Measurements from ENCODE around the gene FIZ1.
"Not testable (repeated sequence)": the region's sequence is repeated elsewhere in the genome, so short reads cannot be mapped to it uniquely, and the experiment has no call there.

Gene FIZ1

DNA sequence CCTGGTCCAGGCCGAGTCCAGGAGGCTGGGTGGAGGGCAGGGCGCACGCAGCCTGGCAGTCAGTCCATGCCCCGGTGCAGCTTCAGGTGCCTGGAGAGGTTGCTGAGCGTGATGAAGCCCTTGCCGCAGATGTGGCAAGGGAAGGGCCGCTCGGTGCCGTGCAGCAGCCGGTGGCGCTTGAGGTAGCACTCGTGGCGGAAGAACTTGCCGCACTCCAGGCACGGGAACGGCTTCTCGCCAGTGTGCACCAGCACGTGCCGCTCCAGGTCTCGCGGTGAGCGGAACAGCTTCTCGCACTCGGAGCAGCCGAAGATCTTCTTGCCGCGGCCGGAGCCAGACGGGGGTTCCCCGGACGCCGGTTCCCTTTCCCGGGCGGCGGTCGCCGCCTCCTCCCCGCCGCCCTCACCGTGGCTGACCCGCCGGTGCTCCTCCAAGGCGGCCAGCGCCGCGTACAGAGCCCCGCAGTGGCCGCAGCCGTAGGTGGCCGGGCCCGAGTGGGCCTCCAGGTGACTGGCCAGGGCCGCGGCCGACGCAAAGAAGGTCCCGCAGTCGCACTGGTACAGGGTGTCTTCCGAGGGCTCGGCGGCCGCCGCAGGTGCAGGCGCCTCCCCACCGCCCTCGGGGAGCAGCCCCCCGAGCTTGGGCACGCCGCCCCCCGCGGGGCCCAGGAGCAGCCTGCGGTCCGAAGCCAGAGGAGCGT lies 6.8 kb downstream of the FIZ1 start:
- DNase-seq = no peak

DNA sequence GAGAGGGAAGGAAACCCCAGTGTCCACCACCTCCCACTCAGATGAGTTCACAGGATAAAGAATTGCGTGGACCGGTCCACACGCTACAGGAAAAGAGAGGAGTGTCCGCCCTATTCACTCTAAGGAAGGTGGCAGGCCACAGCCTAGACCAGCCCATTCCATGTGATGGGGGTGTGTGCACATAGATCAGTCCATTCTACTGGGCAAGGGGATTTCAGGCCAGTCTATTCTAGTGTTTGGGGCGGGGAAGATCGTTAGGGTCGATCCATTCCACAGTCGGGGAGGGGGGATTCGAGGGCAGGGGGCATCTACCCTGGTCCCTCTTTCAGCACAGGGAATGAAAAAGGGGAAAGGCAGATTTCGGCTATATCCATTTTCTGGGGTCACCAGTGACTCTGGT lies 7.8 kb downstream of the FIZ1 start:
- no peak for DNase-seq

DNA sequence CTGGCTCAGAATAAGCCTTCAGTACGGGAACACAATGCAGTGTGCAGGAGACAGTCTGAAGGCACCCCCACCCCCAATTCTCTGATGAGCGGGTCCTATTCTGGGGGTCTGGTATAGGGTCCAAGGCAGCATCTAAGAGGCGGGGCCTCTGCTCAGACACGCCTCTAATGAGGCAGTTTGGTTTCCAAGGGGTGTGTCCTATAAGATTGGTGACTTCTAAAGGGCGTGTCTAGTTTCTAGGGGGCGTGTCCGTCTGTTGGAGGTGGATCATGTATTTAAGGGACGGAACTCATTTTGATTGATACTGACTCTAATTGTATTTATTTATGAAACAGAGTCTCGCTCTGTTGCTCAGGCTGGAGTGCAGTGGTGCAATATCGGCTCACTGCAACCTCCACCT lies 8.7 kb downstream of the FIZ1 start:
- DNase-seq = no peak

DNA sequence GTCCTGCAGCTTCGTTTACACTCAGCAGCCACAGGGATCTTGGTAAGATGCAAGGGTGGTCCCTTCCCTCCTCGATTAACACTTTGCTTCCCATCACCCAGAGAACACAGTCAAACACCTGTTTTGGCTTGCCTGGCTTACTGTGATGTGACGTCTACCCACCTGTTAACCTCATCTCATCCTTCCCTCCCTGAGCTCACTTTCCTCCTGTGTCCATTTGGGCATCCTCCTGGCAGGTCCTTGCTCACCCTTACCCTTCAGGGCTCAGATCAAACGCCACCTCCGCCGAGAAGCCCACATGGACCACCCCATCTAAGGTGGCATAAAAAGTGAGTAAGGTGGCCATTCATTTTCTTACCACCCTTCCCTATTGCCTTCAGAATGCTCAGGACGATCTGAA lies 9.2 kb downstream of the FIZ1 start:
- DNase-seq = no peak

DNA sequence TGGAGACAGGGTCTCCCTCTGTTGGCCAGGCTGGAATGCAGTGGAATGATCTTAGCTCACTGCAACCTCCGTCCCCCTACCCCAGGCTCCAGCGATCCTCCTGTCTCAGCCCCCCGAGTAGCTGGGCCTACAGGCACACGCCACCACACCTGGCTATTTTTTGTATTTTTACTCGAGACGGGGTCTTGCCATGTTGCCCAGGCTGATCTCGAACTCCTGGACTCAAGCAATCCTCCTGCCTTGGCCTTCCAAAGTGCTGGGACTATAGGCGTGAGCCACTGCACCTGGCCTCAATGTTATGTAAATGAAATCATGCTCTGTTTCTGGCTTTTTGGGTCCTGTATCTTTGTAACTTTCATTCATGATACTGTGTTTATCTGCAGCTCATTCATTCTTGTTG lies 10.6 kb downstream of the FIZ1 start:
- DNase-seq = no peak

DNA sequence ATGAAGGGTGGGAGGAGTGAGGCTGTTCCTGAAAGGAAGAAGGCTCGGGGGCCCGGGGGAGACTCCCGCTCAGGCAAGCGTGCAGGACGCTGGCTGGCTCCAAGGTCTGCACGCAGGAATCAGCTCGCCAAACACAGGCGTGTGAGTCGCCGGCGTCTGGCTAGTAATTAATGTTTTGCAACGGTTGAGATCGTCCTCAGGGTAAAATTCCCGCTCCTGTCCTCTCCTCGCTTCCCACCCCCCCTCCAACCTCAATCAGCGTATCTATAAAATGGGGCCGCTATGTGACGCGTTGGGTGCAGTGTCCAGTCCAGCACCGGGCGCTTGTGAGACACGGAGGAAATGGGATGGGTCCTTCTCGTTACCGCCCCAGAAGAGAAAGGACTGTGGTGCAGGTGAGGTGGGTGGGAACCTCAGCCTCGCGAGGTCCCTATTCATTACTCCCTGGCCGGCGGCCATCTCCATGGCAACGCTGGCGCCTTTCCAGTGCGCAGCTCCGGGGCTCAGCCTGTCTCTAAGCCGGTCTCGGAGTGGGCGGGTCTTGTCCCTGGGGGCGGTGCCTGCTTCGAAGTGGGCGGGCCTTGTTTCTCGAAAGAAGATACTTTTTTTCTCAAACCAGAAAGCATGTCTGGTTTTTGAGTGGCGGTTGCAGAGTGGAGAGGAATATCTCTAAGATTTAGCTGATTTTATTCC lies 12.2 kb downstream of the FIZ1 start:
- peak; percentile 96 for DNase-seq

DNA sequence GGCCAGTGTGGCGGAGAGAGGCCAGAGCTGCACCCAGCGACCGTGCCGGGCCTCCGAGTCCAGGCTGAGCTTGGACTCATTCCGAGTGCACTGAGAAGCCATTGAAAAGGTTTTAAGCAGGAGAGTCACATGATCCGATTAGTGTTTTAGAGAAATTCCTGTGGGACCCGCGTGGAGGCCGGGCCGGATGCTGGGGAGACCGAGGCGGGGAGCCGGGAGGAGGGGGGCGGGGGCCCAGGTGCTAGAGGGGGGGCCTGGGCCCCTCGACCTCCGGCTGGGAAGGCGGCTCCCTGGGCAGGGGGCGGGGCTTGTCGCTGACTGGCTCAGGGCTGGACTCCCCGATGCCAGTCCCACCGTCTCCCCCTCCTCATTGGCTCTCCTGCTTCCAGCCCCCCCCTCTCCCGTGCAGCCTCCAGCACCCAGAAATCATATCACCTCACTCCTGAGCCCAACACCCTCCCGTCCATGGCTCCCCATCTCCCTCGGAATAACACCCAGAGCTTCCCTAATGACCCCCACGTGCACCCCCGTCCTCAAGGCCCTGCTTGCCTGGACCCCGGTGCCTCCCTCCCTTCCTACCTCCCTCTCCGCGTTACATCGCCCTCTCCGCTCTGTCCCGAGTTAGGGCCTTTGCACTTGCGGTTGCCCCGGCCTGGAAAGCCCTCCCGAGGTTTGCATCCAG lies 13.5 kb downstream of the FIZ1 start:
- DNase-seq = peak; percentile 49

DNA sequence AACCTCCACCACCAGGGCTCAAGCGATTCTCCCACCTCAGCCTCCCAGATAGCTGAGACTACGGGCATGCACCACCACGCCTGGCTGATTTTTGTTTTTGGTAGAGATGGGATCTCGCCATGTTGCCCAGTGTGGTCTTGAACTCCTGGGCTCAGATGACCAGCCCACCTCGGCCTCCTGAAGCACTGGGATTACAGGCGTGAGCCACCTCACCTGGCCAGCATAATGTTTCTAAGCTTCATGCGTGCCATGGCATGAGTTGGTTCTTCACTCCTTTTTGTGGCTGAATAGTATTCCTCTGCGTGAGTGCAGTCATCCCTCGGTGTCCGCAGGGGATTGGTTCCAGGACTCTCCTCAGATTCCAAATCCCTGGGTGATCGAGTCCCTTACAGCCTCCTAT lies 14.4 kb downstream of the FIZ1 start:
- DNase-seq = no peak

DNA sequence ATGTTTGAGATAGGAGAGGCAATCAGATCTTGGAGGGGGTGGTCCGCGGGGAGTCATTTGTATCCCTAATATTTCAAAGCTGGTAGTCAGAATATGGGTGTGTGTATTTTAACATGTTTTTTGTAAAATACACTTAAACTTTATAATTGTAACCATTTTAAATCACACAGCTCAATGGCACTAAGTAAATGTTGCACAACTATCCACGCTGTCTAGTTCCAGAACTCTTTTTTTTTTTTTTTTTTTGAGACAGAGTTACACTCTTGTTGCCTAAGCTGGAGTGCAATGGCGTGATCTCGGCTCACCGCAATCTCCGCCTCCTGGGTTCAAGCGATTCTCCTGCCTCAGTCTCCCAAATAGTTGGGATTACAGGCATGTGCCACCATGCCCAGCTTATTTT lies 15.4 kb downstream of the FIZ1 start:
- not testable (repeated sequence) for DNase-seq

DNA sequence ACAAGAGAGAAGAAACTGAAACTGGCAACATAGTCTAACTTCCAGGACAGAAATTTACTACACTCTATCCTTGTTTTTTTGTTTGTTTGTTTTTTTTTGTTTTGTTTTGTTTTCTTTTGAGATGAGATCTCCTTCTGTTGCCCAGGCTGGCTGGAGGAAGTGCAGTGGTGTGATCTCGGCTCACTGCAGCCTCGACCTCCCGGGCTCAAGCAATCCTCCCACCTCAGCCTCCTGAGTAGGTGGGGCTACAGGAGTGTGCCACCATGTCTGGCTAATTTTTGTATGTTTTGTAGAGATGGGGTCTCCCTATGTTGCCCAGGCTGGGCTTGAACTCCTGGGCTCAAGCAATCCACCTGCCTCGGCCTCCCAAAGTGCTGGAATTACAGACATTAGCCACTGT lies 17.0 kb downstream of the FIZ1 start:
- DNase-seq = not testable (repeated sequence)

DNA sequence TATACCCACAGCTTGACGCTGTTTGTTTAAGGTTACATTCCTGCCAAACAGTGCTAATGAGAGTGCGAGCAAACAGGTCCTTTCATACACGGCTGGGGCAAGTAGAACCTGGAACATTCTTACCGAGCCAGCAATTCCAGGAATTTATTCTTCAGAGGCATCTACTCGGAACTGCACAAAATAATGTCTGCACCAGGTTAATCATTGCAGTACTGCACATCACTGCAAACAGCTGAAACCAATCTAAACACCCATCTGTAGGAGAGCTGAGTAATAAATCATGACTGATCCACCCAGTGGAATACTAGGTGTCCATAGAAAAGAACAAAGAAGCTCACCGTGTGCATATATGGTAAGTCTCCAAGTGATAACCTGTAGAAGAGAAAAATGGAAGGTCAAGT lies 17.5 kb downstream of the FIZ1 start:
- no peak for DNase-seq

DNA sequence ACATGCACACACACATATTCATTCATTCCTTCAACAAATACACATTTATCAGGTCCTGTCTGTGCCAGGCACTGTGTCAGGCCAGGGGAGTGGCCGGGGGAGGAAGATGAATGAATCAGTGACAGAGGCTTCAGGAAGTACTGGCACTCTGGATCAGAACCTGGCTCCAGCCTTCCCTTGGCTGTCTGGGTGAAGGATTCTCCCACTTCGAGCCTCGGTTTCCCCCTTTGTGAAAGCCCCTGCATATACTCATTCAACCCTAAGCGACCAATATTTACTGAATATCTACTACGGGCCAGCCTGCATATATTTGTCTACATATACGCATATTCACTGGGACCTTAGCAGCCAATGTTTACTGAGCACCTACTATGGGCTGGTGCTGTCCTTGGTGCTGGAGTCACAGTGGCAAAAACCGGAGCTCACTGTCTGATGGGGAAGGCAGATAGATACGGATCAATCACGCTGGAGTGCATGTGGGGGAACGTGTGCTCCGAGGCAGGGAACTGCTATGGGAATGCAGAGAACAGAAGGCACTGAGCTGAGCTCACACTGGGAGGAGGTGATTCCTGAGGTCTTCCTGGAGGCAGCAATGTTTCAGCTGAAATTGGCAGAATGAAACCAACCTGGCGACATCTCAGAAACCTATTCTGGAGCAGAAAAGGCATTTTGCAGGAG lies 18.0 kb downstream of the FIZ1 start:
- DNase-seq = no peak

DNA sequence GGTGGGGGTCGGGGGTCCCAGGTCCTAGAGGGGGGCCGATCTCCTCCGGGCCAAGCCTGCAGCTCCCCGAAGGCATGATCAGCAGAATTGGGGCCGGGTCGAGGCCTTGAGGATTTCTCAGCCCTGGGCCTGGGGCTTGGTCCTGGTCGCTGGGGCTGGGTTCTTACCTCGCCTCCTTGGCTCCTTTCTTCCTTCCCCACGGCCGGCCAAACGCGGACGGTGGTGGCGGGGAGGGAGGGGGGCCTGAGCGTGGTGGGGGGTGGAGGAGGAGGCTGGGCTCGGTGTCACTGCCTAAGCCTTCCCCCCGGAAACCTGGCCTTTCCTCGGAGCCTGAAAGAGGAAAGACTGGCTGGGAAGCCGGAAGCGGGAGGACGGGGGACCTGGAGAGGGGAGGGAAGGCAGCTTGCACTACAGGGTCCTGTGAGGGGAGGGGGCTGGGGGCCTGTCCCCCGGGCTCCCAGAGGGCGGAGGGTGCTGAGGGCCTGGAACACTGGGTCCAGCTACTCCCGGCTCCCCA lies 18.6 kb downstream of the FIZ1 start, which contains the start of gene ZNF579:
Gene ZNF579 (minus strand): TSS at position 221 of the 517 bp plus-strand sequence. CDS start 1,209 bp downstream, outside the sequence.
- peak; percentile 76 for DNase-seq

DNA sequence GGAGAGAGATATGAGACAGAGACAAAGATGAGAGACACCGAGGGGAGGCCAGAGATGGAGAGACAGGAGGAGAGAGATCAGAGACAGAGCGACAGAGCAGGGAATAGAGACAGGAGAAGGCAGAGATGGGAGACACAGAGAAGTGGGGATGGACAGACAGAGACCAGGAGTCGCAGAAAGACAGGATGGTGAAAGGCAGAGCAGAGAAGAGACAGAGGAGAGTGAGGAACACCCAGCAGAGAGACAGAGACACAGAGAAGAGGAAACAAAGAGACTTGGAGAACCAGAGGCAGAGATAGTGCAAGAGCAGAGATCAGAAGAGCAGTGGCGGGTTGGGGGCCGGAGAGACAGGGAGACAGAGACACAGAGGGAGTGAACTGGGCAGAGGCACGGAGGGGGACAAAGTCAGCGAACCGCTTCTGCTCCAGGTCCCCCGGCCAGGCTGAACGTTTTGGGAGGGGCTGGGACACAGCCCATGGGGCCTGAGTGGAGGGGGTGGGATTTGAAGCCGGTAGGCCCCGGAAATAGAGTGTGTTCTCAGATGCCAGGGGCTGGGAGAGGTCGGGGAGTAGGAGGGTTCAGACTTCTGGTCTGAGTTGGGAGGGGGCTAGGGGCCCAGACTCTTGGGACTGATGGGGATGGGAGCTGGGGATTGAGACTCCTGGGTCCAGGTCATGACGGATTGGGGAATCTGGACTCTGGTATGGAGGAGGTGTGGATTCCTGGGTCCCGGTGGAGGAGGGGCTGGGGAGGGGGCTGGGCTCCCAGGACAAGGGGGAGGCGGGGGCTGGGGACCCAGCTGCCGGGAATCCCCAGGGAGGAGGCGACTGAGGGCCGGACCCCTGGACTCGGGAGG lies 19.3 kb downstream of the FIZ1 start:
- DNase-seq = no peak

DNA sequence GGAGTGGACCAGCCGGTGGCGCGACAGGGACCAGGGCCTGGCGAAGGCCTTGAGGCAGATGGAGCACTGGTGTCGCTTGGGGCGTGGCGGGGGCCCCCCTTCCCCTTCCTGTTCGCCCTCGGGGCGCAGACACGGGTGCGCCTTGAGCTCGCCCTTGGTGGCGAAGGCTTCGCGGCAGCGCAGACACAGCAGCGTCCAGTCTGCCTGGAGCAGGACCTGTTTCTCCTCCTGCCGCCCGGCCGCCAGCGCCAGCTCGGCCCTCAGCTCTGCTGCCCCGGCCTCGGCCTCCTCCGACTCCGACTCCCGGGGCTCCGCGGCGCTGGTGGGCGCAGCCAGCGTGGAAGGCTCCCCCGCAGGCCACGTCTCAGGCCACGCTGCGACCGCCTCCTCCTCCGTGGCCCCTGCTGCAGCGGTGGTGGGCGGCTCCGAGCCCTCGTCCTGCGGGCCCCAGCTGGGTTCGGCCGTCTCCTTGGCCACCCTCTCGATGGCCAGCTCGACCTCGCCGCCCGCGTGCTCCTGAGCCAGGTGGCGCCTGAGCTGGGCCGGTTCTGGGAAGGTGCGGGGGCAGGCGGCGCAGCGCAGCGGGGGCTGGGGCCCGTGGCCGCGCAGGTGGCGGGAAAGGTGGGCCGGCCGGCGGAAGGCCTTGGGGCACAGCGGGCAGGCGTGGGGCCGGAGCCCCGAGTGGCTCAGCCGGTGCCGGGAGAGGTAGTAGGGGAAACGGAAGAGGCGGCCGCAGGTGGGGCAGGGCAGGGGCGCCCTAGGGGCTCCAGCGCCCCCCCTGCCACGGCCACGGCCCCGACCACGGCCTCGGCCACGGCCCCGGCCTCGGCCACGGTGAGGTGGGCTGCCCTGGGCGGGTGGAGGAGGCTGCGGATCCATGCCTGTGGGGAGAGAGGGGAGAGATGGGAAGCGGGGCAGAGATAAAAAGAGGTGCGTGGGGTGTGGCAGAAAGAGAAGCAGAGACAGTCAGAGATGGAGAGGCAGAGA lies 20.3 kb downstream of the FIZ1 start:
- no peak for DNase-seq

DNA sequence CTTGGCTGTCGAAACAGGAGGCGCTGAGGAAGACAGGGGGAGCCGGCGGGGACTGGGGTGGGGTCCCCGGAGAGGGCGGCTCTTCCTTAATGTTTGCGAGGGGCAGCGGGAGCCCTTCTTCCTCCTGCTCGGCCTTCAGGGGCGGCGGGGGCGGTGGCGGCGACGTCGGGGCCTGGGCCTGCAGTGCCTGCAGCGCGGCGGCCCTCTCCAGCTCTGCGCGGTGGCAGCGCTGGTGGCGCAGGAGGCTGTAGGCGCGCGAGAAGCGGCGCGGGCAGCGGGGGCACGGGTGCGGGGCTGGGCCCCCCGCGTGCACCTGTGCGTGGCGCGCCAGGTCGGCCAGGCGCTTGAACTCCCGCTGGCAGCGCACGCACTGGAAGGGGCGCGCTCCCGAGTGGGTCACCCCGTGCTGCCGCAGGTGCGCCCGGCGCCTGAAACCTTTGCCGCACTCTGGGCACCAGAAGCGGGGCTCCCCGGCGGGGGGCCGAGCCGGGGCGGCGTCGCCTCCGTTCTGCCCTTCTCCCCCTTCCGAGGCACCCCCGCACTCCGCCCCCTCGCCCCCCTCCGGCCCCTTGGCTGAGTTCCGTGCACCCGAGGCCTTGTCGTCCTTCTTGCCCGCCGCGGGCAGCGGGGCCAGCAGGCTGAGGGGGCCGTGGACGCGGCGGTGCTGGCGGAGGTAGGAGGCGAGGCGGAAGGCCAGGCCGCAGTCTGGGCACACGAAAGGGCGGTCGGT lies 21.1 kb downstream of the FIZ1 start:
- no peak for DNase-seq

DNA sequence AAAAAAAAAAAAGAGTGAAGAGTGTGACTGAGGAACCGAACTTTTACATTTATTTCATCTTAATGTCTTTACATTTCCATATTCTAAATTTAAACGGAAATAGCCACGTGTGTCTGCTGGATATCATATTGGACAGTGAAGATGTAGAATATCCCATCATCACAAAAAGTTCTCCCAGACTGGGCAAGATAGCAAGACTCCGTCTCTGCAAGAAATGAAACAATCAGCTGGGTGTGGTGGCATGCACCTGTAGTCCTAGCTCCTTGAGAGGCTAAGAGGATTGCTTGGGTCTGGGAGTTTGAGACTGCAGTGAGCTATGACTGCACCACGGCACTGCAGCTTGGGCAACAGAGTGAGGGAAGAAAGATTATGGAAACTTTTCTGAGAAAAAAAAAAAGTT lies 22.6 kb downstream of the FIZ1 start:
- DNase-seq = no peak

DNA sequence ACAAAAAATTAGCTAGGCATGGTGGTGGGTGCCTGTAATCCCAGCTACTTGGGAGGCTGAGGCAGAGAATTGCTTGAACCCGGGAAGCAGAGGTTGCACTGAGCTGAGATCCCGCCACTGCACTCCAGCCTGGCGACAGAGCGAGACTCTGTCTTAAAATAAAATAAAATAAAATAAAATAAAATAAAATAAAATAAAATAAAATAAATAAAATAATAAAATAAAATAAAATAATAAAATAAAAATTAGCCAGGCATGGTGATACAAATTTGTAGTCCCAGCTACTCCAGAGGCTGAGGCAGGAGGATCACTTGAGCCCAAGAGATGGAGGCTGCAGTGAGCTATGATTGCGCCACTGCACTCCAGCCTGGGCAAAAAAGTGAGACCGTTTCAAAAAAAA lies 25.4 kb downstream of the FIZ1 start:
- not testable (repeated sequence) for DNase-seq

DNA sequence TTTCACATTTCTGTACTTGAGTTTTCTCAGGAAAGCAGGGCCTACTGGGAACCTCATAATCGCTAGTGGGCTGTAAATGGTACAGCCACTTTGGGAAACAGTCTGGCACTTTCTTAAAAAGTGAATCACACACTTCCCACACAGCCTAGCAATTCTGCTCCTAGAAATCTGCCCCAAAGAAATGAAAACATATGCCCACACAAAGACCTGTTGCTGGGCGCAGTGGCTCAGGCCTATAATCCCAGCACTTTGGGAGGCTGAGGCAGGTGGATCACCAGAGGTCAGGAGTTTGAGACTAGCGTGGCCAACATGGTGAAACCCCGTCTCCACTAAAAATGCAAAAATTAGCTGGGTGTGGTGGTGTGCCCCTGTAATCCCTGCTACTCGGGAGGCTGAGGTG lies 29.8 kb downstream of the FIZ1 start:
- DNase-seq = not testable (repeated sequence)

DNA sequence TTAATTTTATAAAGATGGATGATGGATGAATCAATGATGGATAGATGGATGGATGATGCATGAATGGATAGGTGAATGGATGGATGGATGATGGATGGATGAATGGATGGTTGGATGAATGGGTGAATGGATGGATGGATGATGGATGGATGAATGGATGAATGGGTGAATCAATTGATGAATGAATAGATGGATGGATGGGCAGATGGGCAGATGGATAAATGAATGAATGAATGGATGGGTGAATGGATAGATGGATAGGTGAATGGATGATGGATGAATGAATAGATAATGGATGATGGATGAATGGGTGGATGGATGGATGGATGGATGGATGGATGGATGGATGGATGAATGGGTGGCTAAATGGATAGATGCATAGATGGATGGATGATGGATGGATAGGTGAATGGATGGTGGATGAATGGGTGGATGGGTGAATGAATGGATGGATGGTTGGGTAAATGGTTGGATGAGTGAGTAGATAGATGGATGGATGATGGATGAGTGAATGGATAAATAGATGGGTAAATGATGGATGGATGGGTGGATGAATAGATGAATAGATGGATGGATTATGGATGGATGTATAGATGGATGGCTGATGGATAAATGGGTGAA lies 31.5 kb downstream of the FIZ1 start:
- no peak for DNase-seq

Data from activated T-cell treated with anti-CD3 and anti-CD28 coated beads, Interleukin-2, amount 50 U/mL, for 1 hour (primary cell).